SIG-M5 treated with dmso at 0.1 percent for 504 hours (cell line): ENCODE results near the gene OR7A5.
"Not testable (repeated sequence)": the region's sequence is repeated elsewhere in the genome, so short reads cannot be mapped to it uniquely, and the experiment has no call there.

Source experiments
- DNase-seq: peaks from one replicate; lab custom pipeline; 2025; ENCODE audit not compliant: unreplicated experiment; lab: John Stamatoyannopoulos, UW

Gene OR7A5

GRCh38 chr19:14785102-14785793 lies 49.7 kb downstream of the OR7A5 start:
- peak; percentile 90 for DNase-seq

GRCh38 chr19:14784730-14785101 lies 50.3 kb downstream of the OR7A5 start:
- DNase-seq, result peak; percentile 71

GRCh38 chr19:14783410-14783998 lies 51.5 kb downstream of the OR7A5 start:
- peak; percentile 43 for DNase-seq

GRCh38 chr19:14782626-14783409 lies 52.2 kb downstream of the OR7A5 start:
- DNase-seq, result no peak

GRCh38 chr19:14781713-14782536 lies 53.1 kb downstream of the OR7A5 start:
- DNase-seq, result not testable (repeated sequence)

GRCh38 chr19:14780622-14781225 lies 54.3 kb downstream of the OR7A5 start:
- DNase-seq, result not testable (repeated sequence)

- no peak for DNase-seq
Observed at GRCh38 chr19:14779151-14779550, 55.8 kb downstream of the OR7A5 start.

GRCh38 chr19:14778110-14778845 lies 56.7 kb downstream of the OR7A5 start, which contains the start of gene ADGRE2:
TSS of gene ADGRE2 (minus strand) at chr19:14778560. CDS start at chr19:14776756, 1,804 bp downstream.
- DNase-seq, result not testable (repeated sequence)

GRCh38 chr19:14777645-14778044 lies 57.3 kb downstream of the OR7A5 start:
- not testable (repeated sequence) for DNase-seq
